ENCODE data around the gene MTR.

Gene MTR

GRCh38 chr1:236913371-236914037, 118.4 kb downstream of the MTR start:
- DNase-seq = no peak

GRCh38 chr1:236914375-236914774, 119.3 kb downstream of the MTR start:
- DNase-seq = no peak

GRCh38 chr1:236916131-236916800, 121.2 kb downstream of the MTR start:
- no peak for DNase-seq

- DNase-seq = no peak
Observed at GRCh38 chr1:236917448-236917847, 122.4 kb downstream of the MTR start.

DNA sequence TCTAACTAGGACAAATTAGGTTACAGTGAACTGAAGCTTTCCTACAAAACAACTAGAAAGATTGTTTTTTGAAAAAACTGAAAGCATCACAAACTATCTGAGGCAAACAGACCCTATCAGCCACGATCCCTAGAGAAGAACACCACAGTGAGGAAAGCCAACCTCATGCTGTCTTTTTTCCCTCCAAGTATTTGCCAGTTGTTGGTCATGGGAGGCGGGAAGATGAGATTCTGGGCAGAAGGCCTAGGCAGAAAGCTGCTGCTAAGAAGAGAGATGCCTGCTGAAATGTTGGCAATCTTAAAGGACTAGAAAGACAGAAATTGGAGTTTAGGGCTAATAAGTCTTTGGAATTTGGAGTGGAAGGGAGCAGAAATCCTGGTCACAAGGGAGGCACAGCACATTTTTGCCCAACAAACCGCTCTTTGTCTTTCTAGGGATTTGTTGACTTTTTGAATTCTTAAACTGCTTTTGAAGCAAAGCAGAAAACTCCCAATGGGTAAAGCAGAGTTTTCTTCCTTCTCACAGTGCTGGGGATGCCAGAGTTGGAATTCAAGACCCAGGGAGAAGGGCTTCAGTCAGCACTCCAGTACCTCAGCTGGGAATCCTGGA, 125.3 kb downstream of the MTR start:
- DNase-seq = no peak

- no peak for DNase-seq
Observed at GRCh38 chr1:236921610-236922009, 126.5 kb downstream of the MTR start.

DNA sequence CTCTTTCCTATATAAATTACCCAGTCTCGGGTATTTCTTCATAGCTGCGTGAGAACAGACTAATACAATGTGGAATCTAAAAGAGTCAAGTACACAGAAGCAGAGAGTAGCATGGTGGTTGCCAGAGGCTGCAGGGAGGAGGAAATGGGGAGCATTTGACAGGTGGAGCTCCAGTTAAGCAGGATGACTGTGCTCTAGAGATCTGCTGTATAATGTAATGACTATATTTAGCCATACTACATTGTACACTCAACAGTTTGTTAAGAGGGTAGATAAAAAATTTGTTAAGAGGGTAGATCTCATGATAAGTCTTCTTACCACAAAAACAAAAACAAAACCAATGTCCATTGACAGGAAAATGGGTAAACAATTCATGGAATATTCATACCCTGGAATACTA, 127.1 kb downstream of the MTR start:
- DNase-seq = no peak

- peak; percentile 18 for DNase-seq
Observed at GRCh38 chr1:236925386-236925785, 130.3 kb downstream of the MTR start.

GRCh38 chr1:236930503-236930902, 135.4 kb downstream of the MTR start:
- DNase-seq = no peak

- no peak for DNase-seq
Observed at GRCh38 chr1:236938760-236939159, 143.7 kb downstream of the MTR start.

- DNase-seq = no peak
Observed at GRCh38 chr1:236942431-236942830, 147.3 kb downstream of the MTR start.

- DNase-seq = no peak
Observed at GRCh38 chr1:236944556-236944955, 149.5 kb downstream of the MTR start.

GRCh38 chr1:236945002-236945401, 149.9 kb downstream of the MTR start:
- DNase-seq = no peak

GRCh38 chr1:236947794-236948193, 152.7 kb downstream of the MTR start:
- DNase-seq = no peak

DNA sequence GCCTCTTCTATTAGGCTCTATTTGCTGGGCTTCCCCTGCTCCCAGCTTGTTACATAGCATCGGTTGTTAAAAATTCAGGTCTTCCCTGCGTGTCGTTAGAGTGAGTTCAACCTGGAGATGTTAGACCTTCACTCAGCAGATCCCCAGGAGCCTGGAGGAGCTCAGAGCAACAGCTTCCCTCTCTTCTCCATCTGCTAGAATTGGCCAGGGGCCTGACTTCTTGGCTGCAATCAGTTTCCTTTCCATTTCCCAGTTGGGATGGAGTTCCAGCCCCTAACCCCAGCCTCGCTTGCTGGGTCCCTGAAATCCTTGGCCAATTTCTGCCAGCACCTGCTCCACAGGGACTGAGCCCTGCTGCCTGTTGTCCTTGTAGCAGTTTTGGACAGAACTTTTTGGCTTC, 153.3 kb downstream of the MTR start:
- no peak for DNase-seq

DNA sequence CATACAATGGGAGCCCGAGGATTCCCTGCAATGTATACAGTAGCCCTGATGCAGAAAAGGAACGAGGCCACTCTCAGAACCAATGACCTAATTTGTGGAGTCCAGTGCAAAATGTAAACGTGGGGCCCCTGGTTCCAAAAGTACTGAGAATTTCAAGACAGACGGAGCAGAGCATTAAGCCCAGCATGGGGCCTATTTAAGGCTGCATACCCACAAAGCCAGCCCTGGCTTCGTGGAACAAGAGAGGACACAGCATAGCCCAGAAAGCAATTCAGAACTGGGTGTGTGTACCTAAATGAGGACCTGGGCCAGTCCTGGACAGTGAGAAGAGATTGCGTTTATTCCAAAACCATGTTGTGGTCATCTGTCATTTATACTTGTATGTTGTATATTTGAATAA, 153.9 kb downstream of the MTR start:
- no peak for DNase-seq

DNA sequence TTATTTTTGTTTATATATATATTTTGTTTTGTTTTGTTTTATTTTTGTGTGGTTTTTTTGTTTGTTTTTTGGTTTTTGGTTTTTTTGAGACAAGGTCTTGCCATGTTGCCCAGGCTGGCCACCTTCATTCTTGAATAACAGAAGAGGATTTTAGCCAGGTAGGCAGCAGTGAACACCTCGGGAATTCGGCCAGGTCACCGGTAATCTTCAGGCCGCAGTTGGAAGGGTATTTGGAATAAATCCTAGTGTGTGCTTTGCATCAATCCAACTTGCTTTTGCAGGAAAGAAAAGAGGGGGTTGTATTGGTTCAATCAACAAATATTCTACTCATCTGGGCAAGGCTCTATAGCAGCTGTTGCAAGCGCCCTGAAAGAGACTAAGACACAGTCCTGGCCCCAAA, 155.3 kb downstream of the MTR start:
- DNase-seq = no peak

GRCh38 chr1:236951672-236952071, 156.6 kb downstream of the MTR start:
- no peak for DNase-seq

- DNase-seq = no peak
Observed at GRCh38 chr1:236952246-236953003, 157.3 kb downstream of the MTR start.

- no peak for DNase-seq
Observed at GRCh38 chr1:236953151-236953700, 158.1 kb downstream of the MTR start.

Measured in right hindlimb (tissue), 1 donor.